Spleen (tissue), 11 donors: Measurements from ENCODE around the gene FBXW5. TPM values are rescaled to one million over a fixed set of nuclear protein-coding genes. Genes with fewer than 3 reads are reported as not detected.

Experiments
- DNase-seq: peaks from one replicate; pipeline ENCODE4 v3.0.0-alpha.2; 2020
- H3K27ac ChIP-seq, 8 donors: fragments of 200-600 bp; sonication (generic) in 7 of 8; 1 replicate in 4 of 8; 2 replicates in 4 of 8; pipeline versions ENCODE4 v1.5.0 to v1.8.0; 2016 to 2021; ENCODE audit warnings: inconsistent platforms in 4 of 8, mild to moderate bottlenecking in 4 of 8, moderate library complexity in 1 of 8
- H3K27me3 ChIP-seq, 7 donors: fragments of 200-600 bp; sonication (generic) in 6 of 7; replicated peaks in 1 of 7; 1 replicate in 4 of 7; 2 replicates in 3 of 7; pipeline versions ENCODE4 v1.5.0 to v1.8.0; 2016 to 2021; ENCODE audit warnings: inconsistent platforms in 3 of 7, mild to moderate bottlenecking in 1 of 7
- H3K36me3 ChIP-seq, 6 donors: fragments of 200-600 bp; sonication (generic) in 5 of 6; 1 replicate in 4 of 6; 2 replicates in 2 of 6; pipeline versions ENCODE4 v1.5.0 to v1.8.0; 2016 to 2021; ENCODE audit warnings: inconsistent platforms in 2 of 6
- H3K4me1 ChIP-seq, 6 donors: fragments of 200-600 bp; sonication (generic) in 5 of 6; 1 replicate in 3 of 6; 2 replicates in 3 of 6; pipeline versions ENCODE4 v1.5.0 to v1.8.0; 2016 to 2021; ENCODE audit warnings: inconsistent platforms in 3 of 6
- H3K4me3 ChIP-seq, 8 donors: fragments of 200-600 bp; sonication (generic) in 7 of 8; 1 replicate in 4 of 8; 2 replicates in 4 of 8; pipeline versions ENCODE4 v1.5.0 to v1.8.0; 2016 to 2021; ENCODE audit warnings: inconsistent platforms in 4 of 8, mild to moderate bottlenecking in 4 of 8, moderate library complexity in 2 of 8
- H3K9me3 ChIP-seq, 8 donors: fragments of 200-600 bp; sonication (generic) in 7 of 8; 1 replicate in 4 of 8; 2 replicates in 4 of 8; pipeline versions ENCODE4 v1.5.0 to v1.8.0; 2016 to 2021; ENCODE audit warnings: inconsistent platforms in 4 of 8
- POLR2A ChIP-seq, 3 donors: fragments of 450-650 bp; IDR thresholded peaks; one replicate each; pipeline ENCODE4 v1.5.1; 2017; ENCODE audit warnings: antibody characterized with exemption in 3 of 3, mild to moderate bottlenecking in 1 of 3
- POLR2AphosphoS5 ChIP-seq, 3 donors: sonication (generic); formaldehyde crosslinking; IDR thresholded peaks; one replicate each; pipeline ENCODE4 v1.5.1; 2017; ENCODE audit warnings: antibody characterized with exemption in 3 of 3
- WGBS, 5 donors: extraction: QIAGEN DNeasy Blood & Tissue Kit in 3 of 5; methylation state at CpG; one replicate each; pipeline versions ENCODE4 v1.1.5 to v1.1.7; 2013 to 2018; 5-methylcytosine and 5-hydroxymethylcytosine counted together
- intact Hi-C: fragments of 100-400 bp; cut with DNase I; formaldehyde crosslinking; loops from one replicate; pipeline ENCODE4 v1.15.0; 2023; ENCODE audit warnings: low total_unique reads
- polyA plus RNA-seq, 3 donors: library from polyadenylated mRNA; stranded (reverse); fragments of 200-250 nt; gene quantifications; one replicate each; pipeline ENCODE4 v1.2.1, GENCODE V29; 2013
- total RNA-seq, 7 donors: library from RNA; depleted of rRNA in 3 of 7; stranded (reverse); fragments of >200 nt in 3 of 7; fragmentation: NEBNext Ultra II Directional in 4 of 7; extraction: Animal tissue kit (Norgen Biotek cat#: 25700) in 4 of 7; gene quantifications; one replicate each; pipeline versions ENCODE4 v1.1.0 to v1.2.1, GENCODE V29; 2016 to 2021
- TF ChIP-seq, protein P1 (sequence below), 11 experiments: fragments of 200-600 bp in 7 of 11; fragments of 450-650 bp in 4 of 11; sonication (generic) in 4 of 11; IDR thresholded peaks in 8 of 11; conservative IDR thresholded peaks in 3 of 11; 1 replicate in 7 of 11; 2 replicates in 4 of 11; pipeline versions ENCODE4 v1.4.0 to v1.8.0; 2016 to 2021; ENCODE audit warnings: antibody characterized with exemption in 11 of 11, inconsistent platforms in 4 of 11, mild to moderate bottlenecking in 1 of 11
- donor health status: healthy with polysubstance abuse.
- donor health status: DM: no; HTN: no; CAD: no; lungs with moderate emphysema.
- donor health status: DM: no; HTN: no; CAD: no.
- donor health status: Bipolar disorder and iron deficiency.
- donor health status: healthy.
- donor health status: DM: no; HTN: no; CAD: no.
- donor health status: DM: yes; HTN: yes; CAD: no.

The FBXW5 gene
- total and polyA plus RNA-seq, 10 donors, result 90.8 to 170 (median 114) TPM

DNA sequence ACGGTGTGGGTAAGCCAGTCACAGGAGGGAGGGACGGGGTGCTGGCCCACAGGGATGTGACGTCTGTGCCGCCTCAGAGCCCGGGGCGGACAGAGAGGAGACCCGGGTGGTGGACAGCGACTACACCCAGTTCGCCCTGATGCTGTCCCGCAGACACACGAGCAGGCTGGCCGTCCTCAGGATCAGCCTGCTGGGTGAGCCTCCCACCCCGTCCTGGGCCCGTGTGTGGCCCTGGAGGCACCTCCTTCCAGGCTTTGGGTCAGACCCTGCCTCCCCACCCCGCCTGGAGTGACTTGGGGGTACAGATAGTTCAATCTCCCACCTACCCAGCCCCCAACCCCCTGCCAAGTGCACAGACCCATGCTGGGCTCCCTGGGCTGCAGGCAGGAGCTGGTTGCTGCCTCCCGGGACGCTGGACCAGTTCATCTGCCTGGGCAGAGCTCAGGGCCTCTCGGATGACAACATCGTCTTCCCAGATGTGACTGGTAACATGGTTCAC lies 9.3 kb upstream of the FBXW5 start:
- peak; percentile 72 for DNase-seq
- peaks cover 9 to 51% (median 25%) of the 10 kb centered on the region in 6 donors for H3K4me1 ChIP-seq
- H3K4me3 ChIP-seq, result peak overlapping the region in 3 of 8 donors; percentile 17 to 45 (median 34)
- H3K36me3 ChIP-seq, result no peaks in the 10 kb centered on the region
- WGBS, 5 donors, result 82 to 86% (median 84%) methylated on average over 12 to 19 of the region's 19 CpGs
- H3K27me3 ChIP-seq, result no peaks in the 10 kb centered on the region
- peak overlapping the region in 1 of 8 donors; percentile 8 for H3K27ac ChIP-seq
- TF ChIP-seq, protein P1, sequence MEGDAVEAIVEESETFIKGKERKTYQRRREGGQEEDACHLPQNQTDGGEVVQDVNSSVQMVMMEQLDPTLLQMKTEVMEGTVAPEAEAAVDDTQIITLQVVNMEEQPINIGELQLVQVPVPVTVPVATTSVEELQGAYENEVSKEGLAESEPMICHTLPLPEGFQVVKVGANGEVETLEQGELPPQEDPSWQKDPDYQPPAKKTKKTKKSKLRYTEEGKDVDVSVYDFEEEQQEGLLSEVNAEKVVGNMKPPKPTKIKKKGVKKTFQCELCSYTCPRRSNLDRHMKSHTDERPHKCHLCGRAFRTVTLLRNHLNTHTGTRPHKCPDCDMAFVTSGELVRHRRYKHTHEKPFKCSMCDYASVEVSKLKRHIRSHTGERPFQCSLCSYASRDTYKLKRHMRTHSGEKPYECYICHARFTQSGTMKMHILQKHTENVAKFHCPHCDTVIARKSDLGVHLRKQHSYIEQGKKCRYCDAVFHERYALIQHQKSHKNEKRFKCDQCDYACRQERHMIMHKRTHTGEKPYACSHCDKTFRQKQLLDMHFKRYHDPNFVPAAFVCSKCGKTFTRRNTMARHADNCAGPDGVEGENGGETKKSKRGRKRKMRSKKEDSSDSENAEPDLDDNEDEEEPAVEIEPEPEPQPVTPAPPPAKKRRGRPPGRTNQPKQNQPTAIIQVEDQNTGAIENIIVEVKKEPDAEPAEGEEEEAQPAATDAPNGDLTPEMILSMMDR (IDR thresholded peaks at IDR 0.05 in 8 of 11, conservative IDR thresholded peaks at IDR 0.05 in 3 of 11), result no peak
- TF ChIP-seq POLR2A (IDR thresholded peaks at IDR 0.05) (no peak), POLR2AphosphoS5 (IDR thresholded peaks at IDR 0.05) (no peak)
- H3K9me3 ChIP-seq, result no peaks in the 10 kb centered on the region
- intact Hi-C loops, result no loop called here

DNA sequence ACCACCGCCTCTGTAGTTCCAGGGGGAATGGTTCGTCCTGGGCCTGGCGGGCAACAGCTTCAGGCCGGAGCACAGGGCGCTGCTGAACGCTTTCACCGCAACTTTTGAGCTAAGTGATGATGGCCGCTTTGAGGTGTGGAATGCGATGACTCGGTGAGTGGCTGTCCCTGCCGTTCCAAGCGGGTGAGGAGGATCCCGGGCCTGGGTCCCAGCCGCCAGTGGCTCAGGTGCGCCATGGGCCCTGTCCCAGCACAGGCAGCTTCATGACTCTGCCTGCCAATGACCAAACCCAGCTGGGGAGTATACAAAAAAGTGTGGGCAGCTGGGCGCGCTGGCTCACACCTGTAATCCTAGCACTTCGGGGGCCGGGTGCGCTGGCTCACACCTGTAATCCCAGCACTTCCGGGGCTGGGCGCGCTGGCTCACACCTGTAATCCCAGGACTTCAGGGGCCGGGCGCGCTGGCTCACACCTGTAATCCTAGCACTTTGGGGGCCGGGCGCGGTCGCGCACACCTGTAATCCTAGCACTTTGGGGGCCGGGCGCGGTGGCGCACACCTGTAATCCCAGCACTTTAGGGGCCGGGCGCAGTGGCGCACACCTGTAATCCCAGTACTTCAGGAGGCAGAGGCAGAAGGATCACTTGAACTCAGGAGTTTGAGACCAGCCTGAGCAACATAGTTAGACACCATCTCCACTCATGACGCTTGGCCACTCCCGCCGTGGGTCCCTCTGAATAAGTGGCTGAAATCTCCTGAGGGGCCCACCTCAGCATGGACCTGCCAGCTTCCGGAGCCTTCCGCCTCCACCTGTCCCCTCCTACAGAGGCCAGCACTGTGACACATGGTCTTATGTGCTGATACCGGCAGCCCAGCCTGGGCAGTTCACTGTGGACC lies 8.6 kb upstream of the FBXW5 start:
- 87 to 94% (median 91%) methylated on average over 25 to 44 of the region's 44 CpGs for WGBS, 5 donors
- peak overlapping the region in 5 of 8 donors; percentile 83 to 94 (median 90) for H3K27ac ChIP-seq
- no peaks in the 10 kb centered on the region for H3K36me3 ChIP-seq
- no peaks in the 10 kb centered on the region for H3K9me3 ChIP-seq
- H3K27me3 ChIP-seq, result no peaks in the 10 kb centered on the region
- no peak for DNase-seq
- TF ChIP-seq POLR2A (IDR thresholded peaks at IDR 0.05), result no peak
- TF ChIP-seq, protein P1 (IDR thresholded peaks at IDR 0.05 in 8 of 11, conservative IDR thresholded peaks at IDR 0.05 in 3 of 11), result no peak
- TF ChIP-seq POLR2AphosphoS5 (IDR thresholded peaks at IDR 0.05), result no peak
- peaks cover 12 to 57% (median 31%) of the 10 kb centered on the region in 6 donors for H3K4me1 ChIP-seq
- intact Hi-C loops, result no loop called here
- H3K4me3 ChIP-seq, result peak overlapping the region in 4 of 8 donors; percentile 1 to 45 (median 26)

DNA sequence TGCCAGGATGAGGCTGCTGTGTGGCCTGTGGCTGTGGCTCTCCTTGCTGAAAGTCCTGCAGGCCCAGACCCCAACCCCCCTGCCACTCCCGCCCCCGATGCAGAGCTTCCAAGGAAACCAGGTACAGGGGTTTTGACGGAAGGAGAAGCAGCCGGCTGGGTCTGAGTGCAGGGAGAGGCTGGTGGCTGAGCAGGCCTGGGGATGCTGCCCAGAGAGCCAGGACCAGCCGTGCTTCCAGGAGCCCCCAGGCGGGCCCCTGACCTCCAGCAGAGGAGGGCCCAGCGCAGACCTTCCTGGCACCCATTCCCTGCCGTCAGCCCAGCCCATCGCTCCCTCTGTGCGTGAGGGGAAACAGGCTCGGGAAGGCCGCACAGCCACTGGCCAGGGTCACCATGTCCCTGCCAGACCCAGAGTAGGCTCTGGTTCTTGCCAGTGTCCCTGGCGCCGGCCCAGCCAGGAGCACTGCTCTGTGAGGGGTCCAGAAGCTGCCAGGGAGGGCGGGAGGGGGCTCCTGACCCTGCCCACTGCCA lies 7.8 kb upstream of the FBXW5 start:
- Histone ChIP-seq H3K4me3 (peak overlapping the region in 3 of 8 donors; percentile 1 to 45 (median 34)), H3K4me1 (peaks cover 18 to 64% (median 38%) of the 10 kb centered on the region in 6 donors), H3K27me3 (no peaks in the 10 kb centered on the region), H3K27ac (peak overlapping the region in 6 of 8 donors; percentile 19 to 94 (median 88)), H3K9me3 (no peaks in the 10 kb centered on the region), H3K36me3 (no peaks in the 10 kb centered on the region)
- WGBS, 5 donors, result 64 to 83% (median 73%) methylated on average over 14 to 15 of the region's 15 CpGs
- DNase-seq, result peak; percentile 88
- intact Hi-C loops, result no loop called here
- TF ChIP-seq, protein P1 (IDR thresholded peaks at IDR 0.05 in 8 of 11, conservative IDR thresholded peaks at IDR 0.05 in 3 of 11), result no peak
- peak; percentile 49 to 84 (median 76) for TF ChIP-seq POLR2AphosphoS5 (IDR thresholded peaks at IDR 0.05)
